Fibroblast of peridontal ligament (primary cell): ENCODE results near the gene HOXA4.

ENCODE experiments used
- DNase-seq: peaks from one replicate; pipeline ENCODE4 v3.0.0-alpha.2; 2010; ENCODE audit errors: extremely low read depth

The HOXA4 gene

DNA sequence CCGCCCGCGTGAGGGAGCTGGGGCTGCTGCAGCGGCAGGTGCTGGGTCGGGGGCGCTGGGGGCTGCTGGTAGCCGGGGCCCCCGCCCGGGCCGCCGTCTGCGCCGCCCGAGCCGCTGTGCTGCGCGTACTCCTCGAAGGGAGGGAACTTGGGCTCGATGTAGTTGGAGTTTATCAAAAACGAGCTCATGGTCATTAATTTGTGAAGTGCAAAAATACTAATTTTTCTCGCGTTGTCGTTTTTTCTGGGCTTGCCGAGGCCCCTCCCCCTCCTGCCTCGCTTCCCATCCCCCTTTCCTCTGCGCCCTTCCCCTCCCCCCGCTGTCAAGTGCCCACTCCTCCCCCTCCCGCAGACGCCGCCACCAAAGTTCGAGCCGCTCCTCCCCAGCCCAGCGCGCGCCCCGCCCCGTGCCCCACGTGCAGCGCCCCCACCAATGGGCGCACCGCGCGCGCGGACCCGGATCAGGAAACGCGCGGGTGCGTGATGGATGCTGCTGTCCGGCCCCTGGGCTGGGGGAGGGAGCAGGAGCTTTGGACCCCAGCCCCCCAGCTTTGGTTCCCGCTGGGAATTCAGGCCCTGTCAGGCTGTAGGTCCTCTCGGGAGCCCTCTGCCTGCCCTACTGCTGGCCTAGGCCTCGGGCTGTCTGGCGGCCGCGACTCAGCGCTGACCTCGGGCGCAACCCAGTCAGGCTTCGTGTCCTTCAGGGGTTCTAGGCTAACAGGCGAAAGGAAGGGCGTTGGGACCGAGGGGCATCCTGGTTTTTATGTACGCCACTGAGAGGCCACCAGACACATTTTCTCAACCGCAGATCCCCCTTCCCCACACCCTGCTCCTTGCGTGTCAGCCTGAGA is at the start of gene HOXA4:
TSS of gene HOXA4 (minus strand) at position 218 of the 850 bp plus-strand sequence. CDS start at position 194, 24 bp downstream.
- DNase-seq: no peak

DNA sequence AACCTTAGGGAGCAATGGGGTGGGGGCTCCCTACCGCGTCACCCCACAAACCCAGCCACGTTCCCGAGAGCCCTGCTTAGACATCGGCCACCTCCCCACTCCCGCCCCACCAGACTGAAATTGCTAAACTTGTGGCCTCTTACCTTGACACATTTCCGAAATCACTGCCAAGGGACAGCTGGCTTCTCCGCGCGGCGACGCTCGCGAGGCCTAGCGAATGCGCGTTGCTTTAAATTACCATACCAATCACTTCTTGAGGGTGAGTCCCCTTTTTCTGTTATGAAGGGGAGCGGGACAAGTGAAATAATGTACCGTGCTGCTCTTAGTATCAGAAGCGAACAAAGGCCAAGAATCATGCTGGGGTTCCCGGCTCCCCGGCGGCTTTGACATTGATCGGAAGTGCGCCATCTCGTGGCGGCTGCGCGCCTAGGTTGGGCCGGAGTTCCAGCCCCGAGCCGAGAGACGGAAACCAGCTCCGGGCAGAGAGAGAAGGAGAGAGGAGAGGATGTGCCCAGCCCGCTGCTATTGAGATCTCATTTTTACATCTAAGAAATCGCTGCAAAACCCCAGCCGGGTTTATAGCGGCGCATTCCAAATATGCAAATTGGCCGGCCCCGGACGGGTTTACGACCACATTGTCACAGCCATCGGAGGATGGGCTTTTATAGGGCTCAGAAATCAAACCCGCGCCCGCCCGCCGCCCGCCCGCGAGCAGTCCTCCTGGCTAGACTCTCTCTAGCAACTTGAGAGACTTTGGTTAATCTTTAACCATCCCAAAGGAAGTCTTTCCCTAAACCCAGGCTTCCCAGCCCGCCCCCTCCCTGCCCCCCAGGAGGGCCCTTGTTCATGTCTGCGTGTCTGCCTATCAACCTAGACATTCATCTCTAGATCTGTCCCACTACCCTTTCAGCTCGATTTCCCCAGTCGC is 49.2 kb upstream of the HOXA4 start:
- DNase-seq: no peak

DNA sequence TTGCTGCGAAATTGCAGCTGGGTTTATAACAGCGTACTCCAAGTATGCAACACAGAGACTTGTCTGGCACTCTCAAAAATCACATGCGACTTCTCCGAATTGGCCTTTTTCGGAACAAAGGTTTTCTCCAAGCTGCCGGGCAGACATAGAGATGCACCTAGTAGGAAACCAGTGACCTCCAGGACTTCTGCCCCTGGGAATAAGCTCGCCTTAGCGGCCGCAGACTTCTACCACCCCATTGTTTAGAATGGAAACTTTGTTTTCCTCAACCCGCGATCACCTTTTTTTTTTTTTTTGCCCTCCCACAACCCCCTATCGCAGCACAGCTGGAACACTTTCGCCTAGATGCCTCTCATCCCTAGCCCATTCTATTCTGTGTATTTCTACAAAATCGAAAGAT is 48.5 kb upstream of the HOXA4 start:
- DNase-seq: no peak

DNA sequence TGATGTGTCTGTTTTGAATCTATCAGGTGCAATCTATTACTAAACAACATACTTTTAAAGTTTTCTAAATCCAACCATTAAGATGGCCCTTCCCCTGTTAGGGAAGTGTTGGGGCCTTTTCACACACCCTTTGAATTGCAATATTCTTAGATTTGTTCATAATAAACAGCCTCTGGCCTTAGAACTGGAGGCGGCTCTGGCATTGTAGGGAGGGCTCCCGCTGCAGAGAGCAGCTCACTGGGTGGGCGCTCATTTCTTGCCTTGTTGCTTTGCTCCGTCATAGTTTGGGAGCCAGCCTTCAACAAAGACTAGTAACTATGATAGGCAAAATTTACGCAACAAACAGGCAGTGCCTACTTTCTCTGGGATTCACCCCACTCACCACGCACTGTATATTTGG is 47.8 kb upstream of the HOXA4 start:
- DNase-seq: no peak

DNA sequence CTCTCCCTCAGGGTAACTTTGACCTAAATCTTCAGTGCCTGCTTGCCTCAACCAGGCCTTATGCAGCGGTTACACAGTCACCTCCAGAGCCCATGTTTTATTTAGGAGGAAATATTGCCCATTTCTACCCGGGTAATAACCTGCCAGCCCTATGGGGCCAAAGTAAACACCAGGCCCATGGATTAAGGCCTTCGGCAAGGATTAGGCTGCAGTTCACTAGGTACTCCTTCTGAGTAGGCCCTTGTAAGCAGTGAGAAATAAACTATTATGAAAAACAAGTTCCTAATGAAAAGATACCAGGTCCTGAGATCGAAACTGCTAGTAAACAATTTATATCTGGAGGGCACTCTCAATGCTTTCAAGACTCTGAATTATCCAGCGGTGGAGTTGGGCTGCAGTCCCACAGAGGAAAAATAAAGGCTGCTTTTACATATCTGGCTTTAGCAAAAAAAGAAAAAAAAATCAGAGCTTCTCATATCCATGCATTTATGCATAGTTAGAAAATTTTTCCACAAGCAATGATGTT is 47.3 kb upstream of the HOXA4 start:
- no peak for DNase-seq

DNA sequence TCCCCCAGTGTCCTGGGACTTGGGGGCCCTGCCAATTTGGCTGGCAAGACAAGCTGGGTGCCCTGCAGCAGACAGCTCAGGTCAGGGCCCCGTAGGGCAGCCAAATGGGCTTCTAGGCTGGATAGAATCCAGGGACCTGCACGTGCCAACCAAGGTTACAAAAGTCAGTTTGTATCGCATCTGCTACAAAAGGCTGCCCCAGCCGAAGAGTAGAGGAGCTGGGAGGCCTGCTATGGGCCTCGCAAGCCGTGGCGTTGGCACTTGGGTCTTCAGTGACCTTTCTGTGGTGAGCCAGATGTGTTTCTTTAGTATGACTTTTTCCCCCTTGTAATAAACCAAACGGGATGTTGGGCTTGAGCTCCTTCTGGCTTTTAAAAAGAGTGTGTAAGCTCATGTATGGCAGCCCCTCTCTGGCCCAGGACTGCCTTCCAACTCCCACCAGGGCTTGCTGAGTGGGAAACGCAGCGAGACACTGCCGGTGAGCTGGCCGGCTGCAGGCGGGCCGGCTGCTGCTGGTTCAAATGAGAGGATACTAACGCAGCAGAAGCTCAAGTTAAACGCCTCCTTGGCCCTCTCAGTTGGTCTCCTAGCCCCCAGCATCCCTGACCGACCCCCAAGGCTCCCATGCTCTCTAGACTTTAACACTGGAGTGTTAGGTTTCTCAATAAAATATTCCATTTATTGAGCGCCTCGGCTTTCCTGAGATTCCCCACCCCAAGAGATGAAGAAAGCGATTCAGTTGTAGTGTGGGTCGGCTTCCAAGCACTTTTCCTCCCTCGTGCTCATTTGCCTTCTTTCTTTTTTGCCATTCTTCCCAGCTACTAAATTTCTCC is 46.6 kb upstream of the HOXA4 start:
- DNase-seq: no peak

DNA sequence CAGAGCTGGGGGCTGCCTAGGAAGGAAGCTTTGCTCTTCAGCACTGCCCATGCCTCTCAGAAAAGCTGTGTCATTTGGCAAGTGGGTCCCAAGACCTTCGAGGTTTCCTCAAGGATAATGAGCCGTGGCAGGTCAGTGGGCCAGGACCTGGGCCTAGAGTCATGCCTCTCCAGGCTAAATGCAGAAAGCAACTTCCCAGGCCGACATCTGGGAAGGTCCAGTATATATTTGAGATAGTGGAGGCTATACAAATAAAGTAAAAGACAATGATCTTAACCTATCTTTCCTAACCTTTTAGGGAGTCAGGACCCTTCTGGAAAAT is 45.9 kb upstream of the HOXA4 start:
- DNase-seq: no peak

DNA sequence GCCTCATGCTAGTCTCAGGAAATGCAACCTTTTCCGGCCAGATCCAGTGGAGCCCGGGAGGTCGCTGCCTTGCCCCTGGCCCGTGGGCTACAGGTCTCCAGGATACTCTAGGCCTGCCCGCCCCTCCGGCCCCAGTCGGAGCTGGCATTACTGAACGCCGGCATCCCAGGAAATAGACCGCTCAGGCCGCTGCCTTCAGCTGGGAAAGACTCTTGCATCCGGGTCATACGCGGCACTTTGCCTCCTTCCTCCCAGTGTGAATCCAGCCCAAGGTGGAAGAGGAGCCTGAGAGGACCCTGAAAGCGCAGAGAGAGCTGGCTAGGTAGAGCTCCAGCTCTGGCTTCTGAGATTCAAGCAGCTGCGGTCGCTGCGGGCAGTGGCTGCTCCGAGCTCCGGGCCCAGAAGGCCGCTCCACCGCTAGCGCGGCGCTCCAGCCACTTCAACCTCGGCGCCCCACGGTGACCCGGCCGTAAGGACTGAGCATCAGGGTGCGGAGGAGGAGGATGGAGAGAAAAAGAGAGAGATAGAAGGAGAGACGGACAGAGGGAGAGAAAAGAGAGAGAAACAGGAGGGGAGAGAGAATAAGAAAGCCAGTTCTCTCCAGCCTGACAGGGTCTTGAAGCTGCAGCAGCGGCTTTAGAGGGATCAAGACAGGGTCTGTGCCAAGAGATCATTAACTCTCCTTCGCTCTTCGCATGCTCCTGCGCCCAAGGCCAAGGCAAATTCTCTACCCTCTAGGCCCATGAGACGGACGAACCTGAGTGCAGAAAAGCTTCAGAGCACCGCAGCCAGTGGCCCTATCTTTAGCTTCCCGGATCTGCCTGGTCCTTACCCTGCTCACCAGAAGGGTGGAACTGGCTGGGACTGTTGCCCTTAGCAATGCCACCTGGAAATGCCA is 45.3 kb upstream of the HOXA4 start:
- DNase-seq: no peak

DNA sequence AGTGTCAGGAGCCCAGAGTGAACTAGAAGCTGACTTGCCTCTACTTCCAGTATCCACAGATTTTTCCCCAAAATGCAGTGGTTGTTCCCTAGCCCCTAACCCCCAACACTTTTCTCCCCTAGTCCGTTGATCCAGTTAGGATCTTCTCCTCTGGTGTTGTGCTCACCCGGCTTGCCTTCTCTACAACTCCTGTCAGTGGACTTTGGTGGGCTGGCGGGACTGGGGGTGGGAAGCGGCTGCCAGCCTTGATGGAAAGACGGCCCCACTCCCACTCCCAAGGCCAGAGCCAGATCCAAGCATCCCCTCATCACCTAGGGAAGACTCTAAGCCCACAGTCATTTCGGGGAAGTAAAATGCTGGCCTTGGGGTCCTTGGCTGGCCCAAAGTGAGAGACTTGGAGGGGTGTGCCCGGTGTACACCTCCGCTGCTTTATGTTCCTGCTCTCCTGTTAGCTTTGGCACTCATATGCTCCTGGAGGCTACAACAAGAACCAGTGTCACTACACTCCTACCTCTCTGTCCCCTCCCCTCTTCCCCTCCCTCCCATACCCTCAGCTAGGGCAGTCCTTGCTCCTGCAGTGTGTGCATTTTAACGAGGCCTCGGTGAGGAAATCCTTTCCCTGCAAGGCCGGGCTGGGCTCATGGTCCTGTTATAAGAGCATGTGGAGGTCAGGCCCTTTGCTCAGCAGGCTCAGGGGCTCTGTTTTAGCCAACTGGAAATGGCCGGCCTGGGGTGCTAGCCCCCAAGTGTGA is 44.5 kb upstream of the HOXA4 start:
- no peak for DNase-seq

DNA sequence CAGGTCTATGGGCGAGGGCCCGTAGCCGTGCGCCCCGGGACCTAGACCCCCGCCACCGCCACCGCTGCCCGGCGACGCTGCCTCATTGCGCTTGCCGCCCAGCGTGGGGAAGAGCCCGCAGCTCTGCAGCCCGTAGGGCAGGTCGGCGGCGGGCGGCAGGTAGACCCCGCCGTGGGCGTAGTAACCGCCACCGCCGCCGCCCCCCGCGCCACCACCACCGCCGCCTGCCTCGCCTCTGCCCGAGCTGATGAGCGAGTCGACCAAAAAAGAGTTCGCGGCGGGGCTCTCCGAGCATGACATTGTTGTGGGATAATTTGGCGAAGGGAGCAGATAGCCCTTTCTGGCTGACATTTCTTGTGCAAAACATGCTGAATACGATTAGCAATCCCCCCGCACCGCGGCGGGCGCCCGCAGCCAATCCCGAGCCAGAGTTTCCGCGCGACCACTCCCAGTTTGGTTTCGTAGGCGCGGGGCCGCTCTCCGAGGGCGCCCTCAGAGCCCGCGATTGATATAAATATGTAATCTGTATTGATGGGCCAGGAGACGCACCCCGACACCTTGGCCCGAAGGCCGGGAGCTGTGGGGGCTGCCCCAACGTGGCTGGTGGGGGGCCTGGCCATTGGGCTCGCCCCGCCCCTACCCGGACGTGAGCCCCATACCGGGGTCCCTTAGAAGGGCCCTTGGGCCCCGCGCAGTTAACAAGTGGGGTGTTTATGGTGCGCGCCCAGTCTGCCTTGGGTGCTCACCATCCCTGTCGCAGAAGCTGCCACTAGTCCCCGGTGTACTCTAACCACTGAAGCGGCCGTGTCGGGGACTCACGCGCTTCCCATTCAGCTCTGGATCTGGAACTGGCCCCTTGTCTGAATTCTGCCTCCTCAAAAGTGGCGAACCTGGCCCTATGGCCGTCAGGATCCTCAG is 43.7 kb upstream of the HOXA4 start, which contains the start of gene HOXA10:
TSS of gene HOXA10 (minus strand) at position 365 of the 918 bp plus-strand sequence. CDS start at position 351, 14 bp downstream.
- DNase-seq: no peak

DNA sequence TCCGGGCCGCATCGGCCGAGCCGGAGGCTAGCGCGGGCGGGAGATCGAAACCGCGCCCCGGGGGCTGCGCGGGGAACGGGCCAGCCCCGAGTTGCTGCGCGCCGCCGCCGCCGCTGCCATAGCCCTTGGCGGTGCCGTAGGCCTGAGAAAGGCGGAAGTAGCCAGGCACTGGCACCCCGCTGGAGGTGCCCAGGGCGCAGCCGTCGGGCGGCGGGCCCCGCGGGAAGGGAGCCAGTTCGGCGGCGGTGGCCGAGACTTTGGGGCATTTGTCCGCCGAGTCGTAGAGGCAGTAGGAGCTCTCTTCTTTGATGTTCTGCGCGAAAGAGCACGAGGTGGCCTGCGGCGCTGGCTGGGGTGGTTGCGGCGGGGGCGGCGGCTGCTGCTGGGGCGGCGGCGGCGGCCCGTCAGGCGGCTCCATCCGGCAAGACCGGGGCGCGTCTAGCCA is 43.0 kb upstream of the HOXA4 start:
- no peak for DNase-seq

DNA sequence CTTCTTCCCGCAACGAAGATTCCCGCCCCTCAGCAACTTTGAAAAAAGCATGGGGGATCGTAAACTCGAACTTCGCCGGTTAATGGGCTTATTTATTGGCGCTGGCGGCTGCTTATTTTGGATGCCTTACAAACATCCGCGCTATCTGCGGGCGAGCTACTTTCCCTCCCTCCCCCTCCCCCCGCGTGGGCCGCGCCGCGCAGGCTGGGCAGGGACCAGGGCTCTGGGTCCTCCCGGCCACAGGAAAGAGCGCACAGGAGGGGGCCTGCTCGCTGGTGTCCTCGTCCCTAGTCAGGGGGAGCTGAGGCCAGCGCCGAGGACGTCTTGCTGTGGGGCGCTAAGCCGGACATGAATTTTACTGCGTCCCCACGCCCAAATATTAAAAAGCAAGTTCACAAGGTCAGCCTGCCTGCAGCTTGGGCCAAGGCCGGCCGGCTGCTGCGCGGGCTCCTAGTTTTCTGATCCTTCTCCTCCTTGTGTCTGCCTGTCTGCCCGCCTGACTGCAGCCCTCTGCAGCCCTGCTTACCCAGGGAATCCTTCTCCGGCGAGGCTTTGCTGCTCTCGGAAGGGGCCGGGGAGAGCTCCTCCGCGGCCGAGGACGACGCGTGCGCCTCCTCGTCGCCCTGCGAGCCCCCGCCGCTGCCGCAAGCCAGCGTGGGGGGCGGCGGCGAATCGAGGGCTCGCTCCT is 42.4 kb upstream of the HOXA4 start:
- no peak for DNase-seq

DNA sequence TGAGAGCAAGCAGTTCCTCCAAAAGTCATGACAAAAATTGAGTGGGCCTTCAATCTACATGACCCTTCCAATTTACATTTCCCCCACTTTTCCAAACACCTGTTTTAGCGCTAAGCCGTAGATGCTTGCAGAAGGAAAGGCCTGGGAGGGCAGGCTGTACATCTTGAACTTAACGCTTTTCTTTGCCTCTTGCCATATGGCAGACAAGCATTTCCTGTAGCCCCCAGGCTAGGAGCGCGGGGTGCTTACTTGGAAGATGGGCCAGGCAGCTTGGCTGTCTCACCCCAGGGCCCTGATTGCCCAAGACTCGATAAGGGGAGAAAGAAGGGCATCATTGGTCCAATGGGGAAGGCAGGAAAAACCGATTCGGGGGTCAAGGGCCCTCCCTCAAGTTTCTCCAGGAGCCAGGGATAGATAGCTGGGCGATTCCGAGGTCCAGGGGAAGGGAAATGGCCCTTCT is 41.8 kb upstream of the HOXA4 start:
- no peak for DNase-seq

DNA sequence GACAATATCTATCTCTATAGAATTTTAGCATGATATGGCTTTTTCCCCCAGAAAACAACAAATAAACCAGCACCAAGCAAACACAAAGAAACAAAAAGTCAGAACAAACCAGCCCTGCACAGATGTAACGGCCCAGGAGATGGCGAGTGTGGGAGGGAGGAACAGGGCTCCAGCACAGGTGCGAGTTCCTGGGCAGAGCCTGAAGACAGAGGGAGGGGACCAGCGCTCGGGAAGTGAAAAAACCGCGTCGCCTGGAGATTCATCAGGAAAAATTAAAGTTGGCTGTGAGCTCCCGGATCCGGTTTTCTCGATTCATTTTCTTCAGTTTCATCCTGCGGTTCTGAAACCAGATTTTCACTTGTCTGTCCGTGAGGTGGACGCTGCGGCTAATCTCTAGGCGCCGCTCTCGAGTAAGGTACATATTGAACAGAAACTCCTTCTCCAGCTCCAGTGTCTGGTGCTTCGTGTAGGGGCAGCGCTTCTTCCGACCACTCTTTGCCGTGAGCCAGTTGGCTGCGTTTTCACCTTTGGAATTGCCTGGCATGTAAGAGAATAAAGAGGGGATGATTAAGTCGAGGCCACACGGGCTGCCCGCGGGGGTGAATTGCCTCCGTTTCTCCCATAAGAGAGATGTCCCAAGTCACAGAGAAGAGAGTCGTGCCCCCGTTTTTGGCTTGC is 41.2 kb upstream of the HOXA4 start:
- DNase-seq: no peak

DNA sequence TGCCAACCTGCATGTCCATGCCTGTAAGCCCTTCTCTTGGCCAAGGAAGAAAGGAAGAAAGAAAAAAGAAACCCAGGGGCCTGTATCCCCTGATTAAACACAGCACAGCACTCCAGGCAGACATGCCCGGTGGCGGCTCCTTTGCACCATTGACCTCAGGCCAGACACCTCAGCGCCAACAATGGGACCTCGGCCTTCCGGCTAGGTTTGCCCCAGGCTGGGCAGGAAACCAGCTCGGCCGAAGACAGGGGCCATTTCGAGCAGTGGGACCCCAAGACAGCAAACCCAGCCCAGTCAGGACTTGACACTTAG is 40.7 kb upstream of the HOXA4 start:
- DNase-seq: no peak

DNA sequence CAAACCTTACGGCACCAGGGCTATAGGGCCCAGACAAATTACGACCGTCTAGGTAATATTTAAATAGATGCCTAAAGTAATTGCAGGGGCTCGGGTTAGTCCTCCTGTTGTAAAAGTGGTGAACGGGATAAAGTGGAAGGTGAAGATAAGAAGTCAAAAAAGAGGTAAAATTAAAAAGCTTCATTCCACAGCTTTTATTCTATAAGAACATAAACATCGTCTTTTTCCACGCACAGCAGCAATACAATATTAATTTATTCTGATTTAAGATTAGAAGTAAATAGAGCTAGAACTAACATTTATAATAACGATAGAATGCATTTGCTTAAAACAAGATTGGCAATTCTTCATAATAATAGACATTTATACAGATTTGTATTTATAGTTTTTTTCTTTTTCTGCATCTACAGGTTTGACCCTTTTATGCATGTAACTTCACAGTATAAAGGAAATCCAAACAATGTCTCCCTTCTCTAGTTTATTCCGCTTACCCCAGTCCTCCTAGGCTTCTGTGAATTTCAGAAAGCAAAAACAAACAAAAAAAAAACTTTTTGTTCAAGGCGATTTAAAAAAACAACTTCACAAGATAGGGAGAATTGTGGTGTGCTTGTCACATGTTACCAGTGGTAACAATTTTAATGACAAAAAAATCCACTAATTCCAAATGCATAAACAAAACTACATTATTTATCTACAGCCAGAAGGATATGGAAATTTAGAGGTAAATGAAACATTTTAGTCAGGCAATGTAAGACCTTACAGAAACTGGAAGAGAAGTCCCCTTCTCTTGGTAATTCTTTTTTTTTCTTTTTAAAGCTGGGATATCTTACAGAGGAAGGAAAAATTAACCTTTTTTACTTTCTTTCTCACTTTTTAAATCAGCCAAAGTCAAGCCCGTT is 40.1 kb upstream of the HOXA4 start:
- DNase-seq: no peak
